ENCODE results near the gene TCF7L1. TPM values are rescaled to one million over a fixed set of nuclear protein-coding genes. Genes with fewer than 3 reads are reported as not detected.

The TCF7L1 gene
- total and polyA plus RNA-seq, 2 donors (not counting 3 experiments of a cell fraction or from before 2014, with no cell fraction given): 9.6 to 17.4 TPM

DNA sequence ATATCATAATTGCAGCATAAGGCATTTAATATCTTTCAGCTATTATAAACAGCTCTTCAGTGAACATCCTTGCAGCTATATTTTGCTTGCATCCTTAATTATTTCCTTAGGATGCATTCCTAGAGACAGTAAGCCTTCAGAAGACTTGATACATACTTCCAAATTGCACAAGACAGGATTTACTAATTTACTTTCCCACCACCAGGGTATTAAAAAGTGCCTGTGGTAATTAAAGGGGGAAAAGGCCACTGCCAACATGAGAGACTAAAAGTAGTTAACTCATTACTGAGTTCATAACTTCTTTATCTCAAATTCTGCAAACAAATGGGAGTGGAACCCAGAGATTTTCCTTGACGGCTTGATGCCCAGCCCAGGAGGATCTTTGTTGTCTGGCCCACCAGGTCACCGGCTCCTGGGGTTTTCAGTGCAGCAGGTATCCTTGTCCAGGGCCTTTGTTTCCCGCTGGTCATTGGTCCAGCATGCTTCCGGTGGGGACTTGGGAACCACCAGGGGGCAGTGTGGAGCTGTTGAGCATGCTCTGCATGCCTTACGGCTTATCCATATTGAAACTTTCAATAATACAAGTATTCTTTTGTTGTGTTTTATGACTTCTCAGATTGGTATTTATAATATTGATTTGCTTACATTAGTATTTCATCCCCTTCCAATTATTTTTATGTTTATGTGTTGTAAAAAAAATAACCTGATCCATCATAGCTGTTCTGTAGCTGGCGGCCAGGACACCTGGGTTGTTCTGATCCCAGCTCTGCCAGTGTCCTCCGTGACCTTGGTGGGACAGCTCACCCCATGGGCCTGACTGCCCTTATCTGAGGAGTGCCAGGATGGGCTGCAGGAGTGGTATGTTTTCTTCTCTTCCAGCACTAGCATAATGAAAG lies 133.2 kb downstream of the TCF7L1 start:
- DNase-seq (ENCODE audit: low read depth, low spot score) (peak; percentile 25), FAIRE-seq (peak; percentile 56)
- no TSS peak for BruUV-seq (replicated peaks)
- H3K9me1 ChIP-seq (replicated peaks; ENCODE audit: control insufficient read depth, extremely low read depth, insufficient read depth, low read length): no peaks in the 10 kb centered on the region
- H2AFZ ChIP-seq (ENCODE audit: low read depth, low read length): no peak overlapping the region
- POLR2A ChIA-PET: no interaction called here
- H3K27me3 ChIP-seq (ENCODE audit: control insufficient read depth in 2 of 2, insufficient read depth in 2 of 2, low read length in 2 of 2): no peaks in the 10 kb centered on the region
- no peaks in the 10 kb centered on the region for H3K9me3 ChIP-seq (replicated peaks; ENCODE audit: control insufficient read depth, insufficient read depth, low read length)
- no peaks in the 10 kb centered on the region for H3K36me3 ChIP-seq (ENCODE audit: control insufficient read depth in 2 of 2, extremely low read depth in 1 of 2, insufficient read depth in 2 of 2, low read length in 2 of 2)
- no peaks in the 10 kb centered on the region for H3K79me2 ChIP-seq (ENCODE audit: control insufficient read depth, insufficient read depth, low read length)
- dilution Hi-C loops (cut with MboI; ENCODE audit: extremely low pct_ligation_motif_present, low sequenced_read_pairs): no loop called here
- H4K20me1 ChIP-seq (replicated peaks; ENCODE audit: control insufficient read depth, extremely low read depth, insufficient read depth, low read length): no peaks in the 10 kb centered on the region
- H3K4me2 ChIP-seq (ENCODE audit: insufficient read depth, low read length): no peak overlapping the region
- no peak overlapping the region for H3K27ac ChIP-seq (ENCODE audit: insufficient read depth, low read depth, low read length)
- peaks cover 39% of the 10 kb centered on the region for H3K4me1 ChIP-seq (ENCODE audit: control insufficient read depth, extremely low read depth, insufficient read depth, low read length)
- intact Hi-C loops (cut with micrococcal nuclease): loop anchor here (1.0 to 5.0 kb wide), 4 partner anchors 19 to 133 kb away; partner anchors contain the start of gene TCF7L1
- CTCF ChIA-PET: interaction anchor here (0.6 to 2.4 kb wide), 29 partner anchors 9 to 225 kb away, joined by 3 to 25 read pairs (median 4); partner anchors contain the start of gene TCF7L1
- no peak overlapping the region for H3K4me3 ChIP-seq (replicated peaks in 1 of 3; ENCODE audit: insufficient read depth in 1 of 3, low read depth in 1 of 3, low read length in 3 of 3)
- TF ChIP-seq EZH2 (IDR thresholded peaks at IDR 0.05; ENCODE audit: borderline replicate concordance, low read depth, low read length, severe bottlenecking) (no peak), CTCF (IDR thresholded peaks at IDR 0.05; ENCODE audit: extremely low read depth in 1 of 2, insufficient read depth in 1 of 2, low read depth in 1 of 2, low read length in 2 of 2) (peak; percentile 74 to 89)
- no peak overlapping the region for H3K9ac ChIP-seq (replicated peaks; ENCODE audit: extremely low read depth, insufficient read depth, low read length)

GRCh38 chr2:85269959-85270358 lies 136.8 kb downstream of the TCF7L1 start:
- peak overlapping the region; percentile 2 for H3K27ac ChIP-seq (ENCODE audit: insufficient read depth, low read depth, low read length)
- DNase-seq (ENCODE audit: low read depth, low spot score): peak; percentile 76

More at GRCh38 chr2:85269959-85270358, 136.8 kb downstream of the TCF7L1 start:
- H3K4me3 ChIP-seq (replicated peaks in 1 of 3; ENCODE audit: insufficient read depth in 1 of 3, low read depth in 1 of 3, low read length in 3 of 3): no peak overlapping the region
- H3K27me3 ChIP-seq (ENCODE audit: control insufficient read depth in 2 of 2, insufficient read depth in 2 of 2, low read length in 2 of 2): no peaks in the 10 kb centered on the region
- FAIRE-seq: peak; percentile 91
- H3K9me1 ChIP-seq (replicated peaks; ENCODE audit: control insufficient read depth, extremely low read depth, insufficient read depth, low read length): no peaks in the 10 kb centered on the region
- ChIA-PET POLR2A (interaction anchor here (0.6 kb wide), 1 partner anchor 29 kb away, joined by 6 read pairs; no protein-coding TSS in a partner anchor), CTCF (interaction anchor here (0.7 to 3.7 kb wide), 18 partner anchors 11 to 344 kb away, joined by 3 to 25 read pairs (median 4); partner anchors contain the start of gene TCF7L1)
- peak overlapping the region; percentile 31 for H3K4me2 ChIP-seq (ENCODE audit: insufficient read depth, low read length)
- peak overlapping the region; percentile 28 for H2AFZ ChIP-seq (ENCODE audit: low read depth, low read length)
- no TSS peak for BruUV-seq (replicated peaks)
- intact Hi-C loops (cut with micrococcal nuclease) (loop anchor here (5.0 kb wide), 1 partner anchor 88 kb away; no protein-coding TSS in a partner anchor), dilution Hi-C loops (cut with MboI; ENCODE audit: extremely low pct_ligation_motif_present, low sequenced_read_pairs) (no loop called here)
- H3K79me2 ChIP-seq (ENCODE audit: control insufficient read depth, insufficient read depth, low read length): no peaks in the 10 kb centered on the region
- H3K4me1 ChIP-seq (ENCODE audit: control insufficient read depth, extremely low read depth, insufficient read depth, low read length): peaks cover 22% of the 10 kb centered on the region
- no peaks in the 10 kb centered on the region for H3K9me3 ChIP-seq (replicated peaks; ENCODE audit: control insufficient read depth, insufficient read depth, low read length)
- no peak overlapping the region for H3K9ac ChIP-seq (replicated peaks; ENCODE audit: extremely low read depth, insufficient read depth, low read length)
- no peaks in the 10 kb centered on the region for H4K20me1 ChIP-seq (replicated peaks; ENCODE audit: control insufficient read depth, extremely low read depth, insufficient read depth, low read length)
- H3K36me3 ChIP-seq (ENCODE audit: control insufficient read depth in 2 of 2, extremely low read depth in 1 of 2, insufficient read depth in 2 of 2, low read length in 2 of 2): no peaks in the 10 kb centered on the region
- TF ChIP-seq EZH2 (IDR thresholded peaks at IDR 0.05; ENCODE audit: borderline replicate concordance, low read depth, low read length, severe bottlenecking) (no peak), POLR2A (IDR thresholded peaks at IDR 0.05; ENCODE audit: low read depth, low read length) (peak; percentile 37), MAX (IDR thresholded peaks at IDR 0.05; ENCODE audit: insufficient read depth, insufficient read length) (no peak), CTCF (IDR thresholded peaks at IDR 0.05; ENCODE audit: extremely low read depth in 1 of 2, insufficient read depth in 1 of 2, low read depth in 1 of 2, low read length in 2 of 2) (no peak), MYC (IDR thresholded peaks at IDR 0.05; ENCODE audit: low read depth, low read length) (no peak), POLR2AphosphoS5 (IDR thresholded peaks at IDR 0.05; ENCODE audit: insufficient read depth, low read depth, low read length) (peak; percentile 46), JUN (IDR thresholded peaks at IDR 0.05; ENCODE audit: borderline replicate concordance, insufficient read depth, insufficient read length, low read depth) (no peak), GATA2 (IDR thresholded peaks at IDR 0.05; ENCODE audit: insufficient read depth, insufficient read length, low read depth, low read length) (peak; percentile 81), FOS (IDR thresholded peaks at IDR 0.05; ENCODE audit: borderline replicate concordance, insufficient read depth, low read length) (no peak)

Measured in endothelial cell of umbilical vein (primary cell).